ENCODE measurements around the gene KLHL34.

KLHL34 gene

DNA sequence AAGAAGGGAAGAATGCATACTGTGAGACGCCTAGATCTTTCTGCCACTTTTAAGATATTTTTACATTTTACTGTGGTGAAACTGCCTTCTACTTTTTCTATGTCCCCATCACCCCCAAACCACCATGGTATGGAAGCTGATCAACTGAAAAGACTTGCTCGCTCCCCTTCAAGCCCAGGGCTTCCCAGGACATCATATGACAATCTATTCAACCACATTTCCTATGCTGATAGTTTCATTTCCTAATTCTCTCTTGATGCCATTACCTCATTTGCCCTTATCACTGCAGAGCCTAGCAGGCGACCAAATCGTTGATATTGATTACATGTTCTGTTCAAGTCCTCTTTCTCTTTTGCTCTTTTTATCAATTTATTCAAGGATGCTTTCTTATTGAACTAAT, 40.1 kb upstream of the KLHL34 start:
- CTCF ChIA-PET: interaction anchor here (1.6 kb wide), 1 partner anchor 10 kb away, joined by 4 read pairs; no protein-coding TSS in a partner anchor
- DNase-seq (ENCODE audit: low read depth, low spot score): no peak
- TF ChIP-seq, protein P1, sequence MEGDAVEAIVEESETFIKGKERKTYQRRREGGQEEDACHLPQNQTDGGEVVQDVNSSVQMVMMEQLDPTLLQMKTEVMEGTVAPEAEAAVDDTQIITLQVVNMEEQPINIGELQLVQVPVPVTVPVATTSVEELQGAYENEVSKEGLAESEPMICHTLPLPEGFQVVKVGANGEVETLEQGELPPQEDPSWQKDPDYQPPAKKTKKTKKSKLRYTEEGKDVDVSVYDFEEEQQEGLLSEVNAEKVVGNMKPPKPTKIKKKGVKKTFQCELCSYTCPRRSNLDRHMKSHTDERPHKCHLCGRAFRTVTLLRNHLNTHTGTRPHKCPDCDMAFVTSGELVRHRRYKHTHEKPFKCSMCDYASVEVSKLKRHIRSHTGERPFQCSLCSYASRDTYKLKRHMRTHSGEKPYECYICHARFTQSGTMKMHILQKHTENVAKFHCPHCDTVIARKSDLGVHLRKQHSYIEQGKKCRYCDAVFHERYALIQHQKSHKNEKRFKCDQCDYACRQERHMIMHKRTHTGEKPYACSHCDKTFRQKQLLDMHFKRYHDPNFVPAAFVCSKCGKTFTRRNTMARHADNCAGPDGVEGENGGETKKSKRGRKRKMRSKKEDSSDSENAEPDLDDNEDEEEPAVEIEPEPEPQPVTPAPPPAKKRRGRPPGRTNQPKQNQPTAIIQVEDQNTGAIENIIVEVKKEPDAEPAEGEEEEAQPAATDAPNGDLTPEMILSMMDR (IDR thresholded peaks at IDR 0.05; ENCODE audit: insufficient read depth, low read length, missing control alignments): no peak
- H3K4me3 ChIP-seq (ENCODE audit: low read depth, low read length): no peak overlapping the region
- POLR2A ChIA-PET: no interaction called here

DNA sequence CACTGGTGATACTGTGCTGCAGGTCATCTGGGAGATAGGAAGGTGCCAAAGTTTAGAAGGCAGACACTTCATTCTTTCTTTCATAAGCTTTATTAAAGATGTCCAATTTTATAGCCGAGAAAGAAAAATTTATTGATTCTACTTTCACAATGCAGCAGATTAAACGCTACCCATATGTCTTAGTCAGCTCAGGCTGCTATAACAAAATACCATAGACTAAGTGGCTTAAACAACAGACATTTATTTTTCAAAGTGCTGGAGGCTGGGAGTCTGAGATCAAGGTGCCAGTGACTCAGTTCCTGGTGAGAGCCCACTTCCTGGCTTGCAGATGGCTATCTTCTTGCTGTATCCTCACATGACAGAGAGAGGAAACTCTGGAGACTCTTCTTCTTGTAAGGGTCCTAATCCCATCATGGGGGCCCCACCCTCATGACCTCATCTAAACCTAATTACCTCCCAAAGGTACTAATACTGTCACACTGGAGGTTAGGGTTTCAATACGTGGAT, 33.4 kb upstream of the KLHL34 start:
- ChIA-PET CTCF (no interaction called here), POLR2A (no interaction called here)
- DNase-seq (ENCODE audit: low read depth, low spot score): no peak
- TF ChIP-seq, protein P1 (IDR thresholded peaks at IDR 0.05; ENCODE audit: insufficient read depth, low read length, missing control alignments): no peak
- H3K4me3 ChIP-seq (ENCODE audit: low read depth, low read length): no peak overlapping the region

DNA sequence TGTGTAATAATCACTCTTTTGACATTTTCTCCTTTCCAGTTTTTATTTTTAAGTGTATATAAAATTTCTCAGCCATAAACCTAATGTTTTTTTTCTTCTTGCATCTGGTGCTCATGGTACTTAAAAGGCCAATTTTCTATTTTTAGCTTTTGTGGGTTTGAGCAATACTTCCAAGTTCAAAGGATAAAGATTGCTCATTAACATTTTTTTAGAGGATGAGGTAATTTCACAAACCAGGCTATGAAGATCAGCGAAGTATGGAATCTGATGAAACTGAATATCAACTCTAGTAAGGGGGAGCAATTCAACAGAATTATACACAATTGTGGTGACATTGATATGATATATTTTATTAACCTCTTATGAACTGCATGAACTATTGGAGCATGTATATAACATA, 25.8 kb upstream of the KLHL34 start:
- ChIA-PET POLR2A (no interaction called here), CTCF (no interaction called here)
- TF ChIP-seq, protein P1 (IDR thresholded peaks at IDR 0.05; ENCODE audit: insufficient read depth, low read length, missing control alignments): no peak
- DNase-seq (ENCODE audit: low read depth, low spot score): peak; percentile 38
- H3K4me3 ChIP-seq (ENCODE audit: low read depth, low read length): no peak overlapping the region

DNA sequence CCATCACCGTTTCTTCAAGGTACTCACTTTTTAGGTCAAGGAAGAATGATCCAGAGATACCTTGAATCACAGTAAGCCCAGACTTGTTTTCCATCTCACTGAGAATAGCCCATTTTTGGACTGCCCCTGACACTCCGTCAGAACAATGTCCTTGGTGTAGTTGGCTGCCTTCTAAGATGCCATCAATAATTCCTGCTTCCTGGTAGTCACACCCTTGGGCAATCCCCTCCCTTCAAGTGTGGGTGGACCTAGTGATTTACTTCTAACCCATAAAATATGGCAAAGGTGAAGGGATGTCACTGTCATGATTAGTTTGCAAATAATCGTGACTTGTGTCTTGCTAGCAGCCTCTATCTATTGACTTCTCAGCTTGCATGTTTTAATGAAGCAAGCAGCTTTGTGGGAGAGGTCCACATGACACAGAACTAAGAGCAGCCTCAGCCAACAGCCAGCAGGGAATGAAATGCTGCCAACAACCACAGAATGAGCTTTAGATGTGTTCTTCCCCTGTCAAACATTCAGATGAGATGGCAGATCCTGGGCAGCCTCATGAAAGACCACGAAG, 20.0 kb upstream of the KLHL34 start:
- ChIA-PET CTCF (no interaction called here), POLR2A (no interaction called here)
- no peak for DNase-seq (ENCODE audit: low read depth, low spot score)

DNA sequence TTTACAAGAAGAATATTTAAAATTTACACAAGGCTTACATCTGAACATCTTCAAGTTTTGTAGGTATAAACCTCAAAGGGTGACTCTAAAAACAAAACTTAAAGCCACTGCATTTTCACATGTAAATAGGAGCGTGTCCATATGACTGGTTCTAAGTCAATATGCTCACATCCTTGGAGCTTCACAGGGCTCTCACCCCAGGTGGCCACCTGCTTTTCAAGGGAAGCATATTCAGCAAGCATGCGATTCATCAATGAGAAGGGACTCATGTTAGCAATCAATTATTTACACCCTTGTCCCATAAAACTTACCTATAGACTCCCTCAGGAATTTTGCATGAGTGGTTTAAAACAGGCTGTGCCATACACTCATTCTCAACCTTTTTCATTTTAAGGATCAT, 17.8 kb upstream of the KLHL34 start:
- POLR2A ChIA-PET: no interaction called here
- no peak for DNase-seq (ENCODE audit: low read depth, low spot score)
- no peak overlapping the region for H3K4me3 ChIP-seq (ENCODE audit: low read depth, low read length)
- CTCF ChIA-PET: no interaction called here
- TF ChIP-seq, protein P1 (IDR thresholded peaks at IDR 0.05; ENCODE audit: insufficient read depth, low read length, missing control alignments): no peak

More for the DNA sequence above, 20.0 kb upstream of the KLHL34 start:
- TF ChIP-seq, protein P1 (IDR thresholded peaks at IDR 0.05; ENCODE audit: insufficient read depth, low read length, missing control alignments): no peak
- H3K4me3 ChIP-seq (ENCODE audit: low read depth, low read length): no peak overlapping the region

DNA sequence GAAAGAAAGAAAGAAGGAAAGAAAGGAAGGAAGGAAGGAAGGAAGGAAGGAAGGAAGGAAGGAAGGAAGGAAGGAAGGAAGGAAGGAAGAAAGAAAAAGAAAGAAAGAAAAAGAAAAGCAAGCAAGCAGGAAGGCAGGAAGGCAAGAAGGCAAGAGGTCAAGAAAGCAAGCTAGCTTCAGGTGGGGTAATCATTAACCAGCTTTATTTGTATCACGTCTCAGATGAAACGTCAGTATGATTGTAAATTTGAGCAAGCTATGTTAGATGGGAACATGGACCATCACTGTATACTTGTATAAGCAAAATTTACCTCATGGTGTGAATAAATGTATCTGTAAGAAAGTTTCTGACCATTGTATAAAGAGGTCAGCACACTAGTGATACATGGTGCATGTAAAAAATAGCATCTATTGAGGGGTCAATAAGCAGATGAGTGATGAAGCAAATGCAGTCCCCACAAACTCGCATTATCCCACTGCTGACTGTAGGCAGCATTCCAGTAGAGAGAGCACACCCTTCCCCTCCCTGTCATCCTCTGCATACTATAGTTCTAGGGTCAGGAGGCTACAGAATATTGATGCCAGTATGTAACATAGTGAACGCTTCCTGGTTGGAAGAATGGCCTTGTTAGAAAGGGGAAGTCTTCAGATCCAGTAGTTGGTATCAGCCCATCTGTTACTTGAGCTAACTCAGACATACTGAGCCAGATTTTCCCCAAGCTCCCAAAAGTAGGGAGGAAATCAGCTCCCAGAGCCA, 16.5 kb upstream of the KLHL34 start:
- H3K4me3 ChIP-seq (ENCODE audit: low read depth, low read length): no peak overlapping the region
- ChIA-PET CTCF (no interaction called here), POLR2A (no interaction called here)
- TF ChIP-seq, protein P1 (IDR thresholded peaks at IDR 0.05; ENCODE audit: insufficient read depth, low read length, missing control alignments): no peak
- DNase-seq (ENCODE audit: low read depth, low spot score): no peak
